GM21576 (cell line): ENCODE results near the gene EBLN1.
"Not testable (repeated sequence)": the region's sequence is repeated elsewhere in the genome, so short reads cannot be mapped to it uniquely, and the experiment has no call there.

Experiments used
- ATAC-seq: cut with Tn5 transposase; IDR thresholded peaks from one replicate; pipeline ENCODE4 v1.9.1; 2021; ENCODE audit warnings: mild to moderate bottlenecking, moderate library complexity; ENCODE audit not compliant: unreplicated experiment

EBLN1 gene

DNA sequence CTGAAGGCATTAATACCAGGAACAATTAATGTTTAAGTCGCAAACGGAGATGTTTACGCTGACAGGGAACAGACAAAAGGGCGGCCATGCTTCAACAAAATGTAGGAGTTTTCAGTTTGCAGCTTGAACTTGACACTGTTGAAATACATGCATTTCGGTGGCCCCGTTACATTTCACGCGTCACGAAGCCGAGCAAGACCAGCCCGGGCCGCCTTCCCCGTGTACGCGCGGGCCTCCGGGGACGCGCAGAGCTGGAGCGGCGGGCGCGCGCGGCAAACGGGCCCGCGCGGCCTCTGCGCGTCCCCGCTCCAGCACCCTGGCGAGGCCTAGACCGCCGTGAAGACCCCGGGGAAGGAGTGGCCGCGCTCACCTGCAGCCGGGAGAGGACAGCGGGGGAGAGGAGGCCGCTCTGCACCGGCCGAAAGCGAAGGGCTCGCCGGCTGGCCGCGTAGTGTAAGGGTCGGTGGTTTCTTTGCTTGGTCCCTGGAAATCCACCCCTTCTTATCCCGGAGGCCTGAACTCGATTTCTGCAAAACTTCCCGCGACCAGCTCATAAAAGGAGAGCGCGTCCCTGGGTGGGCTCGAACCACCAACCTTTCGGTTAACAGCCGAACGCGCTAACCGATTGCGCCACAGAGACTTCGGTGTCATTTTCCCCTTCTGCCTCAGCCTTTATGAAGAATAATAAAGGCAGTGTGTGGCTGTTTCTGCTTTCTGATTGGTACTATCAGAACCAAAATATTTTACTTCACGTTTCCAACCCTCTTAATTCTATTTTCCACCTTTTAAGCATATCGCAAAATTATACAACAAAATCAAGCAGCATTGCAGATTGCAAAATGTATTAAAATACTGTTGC is 11.4 kb upstream of the EBLN1 start:
- ATAC-seq: peak; percentile 75

DNA sequence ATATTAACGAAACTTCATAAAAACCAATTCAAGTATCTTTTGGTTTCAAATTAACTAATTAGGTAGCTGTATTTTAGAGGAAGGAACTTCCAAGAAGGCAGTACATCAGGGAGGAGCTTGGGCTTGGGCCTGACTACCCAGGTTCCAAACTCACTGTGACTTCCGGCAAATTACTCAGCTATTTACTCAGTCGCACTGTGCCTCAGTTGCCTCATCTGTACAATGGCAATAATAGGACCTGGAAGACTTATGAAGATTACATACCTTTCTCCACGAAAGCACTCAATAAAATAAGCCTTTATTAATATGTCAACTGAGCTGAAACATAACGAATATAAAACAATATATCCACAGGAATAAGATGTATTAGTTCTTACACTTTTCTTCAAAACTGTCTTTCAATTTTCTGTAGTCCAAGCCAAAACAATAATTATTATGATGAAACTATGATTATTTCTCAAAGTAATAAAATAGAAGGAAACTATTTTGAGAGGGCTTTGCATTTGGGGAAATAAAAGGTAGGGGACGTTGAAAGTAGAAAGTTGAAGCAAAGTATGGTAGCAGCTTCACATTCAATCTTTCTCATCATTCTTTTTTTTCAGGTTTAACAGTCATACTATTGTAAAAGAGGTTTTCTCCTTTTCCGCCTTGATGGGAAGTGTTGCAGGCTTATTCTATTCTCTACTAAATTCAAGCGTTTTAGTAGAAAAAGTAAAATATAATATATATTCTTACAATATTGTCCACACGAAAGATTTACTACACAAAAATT is 10.5 kb upstream of the EBLN1 start:
- ATAC-seq: no peak

DNA sequence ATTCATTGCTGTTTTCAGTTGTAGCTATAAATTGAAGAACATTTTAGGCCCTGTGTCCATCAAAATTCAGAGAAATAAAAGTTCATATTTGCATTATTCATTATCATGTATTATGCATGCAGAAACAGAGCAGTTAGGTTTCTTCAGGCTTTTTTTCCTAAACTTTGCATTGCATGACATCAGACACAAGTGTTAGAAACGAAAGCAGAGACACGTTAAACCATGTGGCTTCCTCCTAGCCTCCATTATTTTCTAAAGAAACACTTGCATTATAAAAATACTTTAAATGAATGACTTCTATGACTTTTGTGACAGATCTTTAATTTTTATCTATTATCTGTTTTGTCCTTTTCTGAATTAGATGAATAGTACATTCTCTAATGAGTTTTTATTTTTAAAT is 8.8 kb upstream of the EBLN1 start:
- no peak for ATAC-seq

DNA sequence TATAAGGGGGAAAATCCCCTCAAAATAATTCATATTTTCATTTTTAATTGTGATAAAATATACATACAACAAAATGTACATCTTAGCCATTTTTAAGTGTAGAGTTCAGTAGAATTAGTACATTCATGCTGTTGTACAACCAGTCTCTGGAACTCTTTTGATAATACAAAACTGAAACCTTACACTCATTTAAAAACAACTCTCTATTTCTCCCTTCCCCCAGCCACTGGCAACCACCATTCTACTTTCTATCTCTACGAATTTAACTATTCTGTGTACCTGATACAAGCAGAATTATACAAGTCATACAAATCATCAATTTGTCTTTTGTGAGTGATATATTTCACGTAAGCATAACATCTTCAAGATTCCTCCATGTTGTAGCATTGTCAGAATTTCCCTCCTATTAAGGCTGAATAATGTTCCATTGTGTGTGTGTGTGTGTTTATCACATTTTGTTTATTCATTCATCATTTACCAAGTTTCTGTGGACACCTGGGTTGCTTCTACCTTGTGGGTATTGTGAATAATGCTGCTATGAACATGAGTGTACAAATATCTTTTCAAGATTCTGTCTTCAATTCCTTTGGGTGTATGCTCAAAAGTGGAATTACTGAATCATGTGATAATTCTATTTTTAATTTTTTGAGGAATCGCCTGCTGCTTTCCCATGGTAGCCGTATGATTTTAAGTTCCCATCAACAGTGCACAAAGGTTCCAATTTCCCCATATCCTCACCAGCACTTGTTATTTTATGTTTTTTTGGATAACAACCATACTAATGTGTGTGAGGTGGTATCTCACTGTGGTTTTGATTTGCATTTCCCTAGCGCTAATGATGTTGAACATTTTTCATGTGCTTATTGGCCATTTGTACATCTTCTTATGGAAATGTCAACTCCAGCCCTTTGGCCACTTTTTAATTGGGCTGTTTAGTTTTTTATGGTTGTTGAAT is 4.7 kb upstream of the EBLN1 start:
- ATAC-seq: no peak

DNA sequence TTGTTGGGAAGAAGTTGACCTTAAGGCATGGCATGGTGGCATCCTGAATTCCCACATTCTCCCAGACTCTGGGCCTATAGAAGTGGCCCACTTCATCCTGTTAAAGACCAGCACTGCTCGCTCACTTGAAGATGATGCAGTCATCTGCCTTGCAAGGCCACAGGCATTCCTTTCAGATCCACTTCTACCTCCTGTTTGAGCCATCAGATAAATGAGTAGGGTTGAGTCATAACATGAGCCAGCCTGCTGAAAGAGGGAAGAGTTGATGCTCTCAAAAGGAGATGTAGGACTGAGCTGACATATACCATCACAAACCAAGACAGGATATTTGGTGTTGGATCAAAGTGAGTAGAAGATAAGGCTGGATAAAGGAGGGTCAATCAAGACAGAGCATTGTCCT is 1.5 kb upstream of the EBLN1 start:
- no peak for ATAC-seq

DNA sequence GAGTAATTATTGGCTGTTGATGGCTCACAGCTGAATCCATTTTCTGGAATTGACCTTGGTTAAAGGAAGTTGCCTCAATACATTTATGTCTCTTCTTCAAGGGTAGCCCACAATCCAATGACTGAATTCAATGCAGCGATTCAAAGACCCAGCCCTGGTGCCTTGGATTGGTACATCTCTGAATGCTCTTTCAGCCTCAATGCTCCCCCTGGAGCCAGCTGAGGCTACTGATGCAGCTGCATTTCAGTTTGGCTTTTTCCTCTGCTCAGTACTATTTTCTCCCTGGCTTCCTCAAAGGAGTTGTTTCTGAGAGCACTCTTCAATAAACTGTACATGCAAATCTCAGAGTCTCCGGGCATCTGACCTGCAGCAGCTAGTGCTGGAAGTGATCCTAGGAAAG is 633 bp upstream of the EBLN1 start:
- no peak for ATAC-seq

DNA sequence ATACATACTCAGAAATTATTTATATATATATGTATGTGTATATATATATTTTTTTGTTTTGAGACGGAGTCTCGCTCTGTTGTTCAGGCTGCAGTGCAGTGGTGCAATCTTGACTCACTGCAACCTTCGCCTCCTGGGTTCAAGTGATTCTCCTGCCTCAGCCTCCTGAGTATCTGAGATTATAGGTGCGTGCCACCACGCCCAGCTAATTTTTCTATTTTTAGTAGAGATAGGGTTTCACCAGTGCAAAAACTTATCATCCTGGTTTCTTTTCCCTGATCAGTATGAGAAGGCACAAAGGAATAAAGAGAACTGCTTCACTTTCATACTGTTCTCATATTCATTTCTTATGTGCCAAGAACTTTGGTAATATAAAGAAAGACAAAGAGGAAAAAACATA is 731 bp downstream of the EBLN1 start:
- not testable (repeated sequence) for ATAC-seq

DNA sequence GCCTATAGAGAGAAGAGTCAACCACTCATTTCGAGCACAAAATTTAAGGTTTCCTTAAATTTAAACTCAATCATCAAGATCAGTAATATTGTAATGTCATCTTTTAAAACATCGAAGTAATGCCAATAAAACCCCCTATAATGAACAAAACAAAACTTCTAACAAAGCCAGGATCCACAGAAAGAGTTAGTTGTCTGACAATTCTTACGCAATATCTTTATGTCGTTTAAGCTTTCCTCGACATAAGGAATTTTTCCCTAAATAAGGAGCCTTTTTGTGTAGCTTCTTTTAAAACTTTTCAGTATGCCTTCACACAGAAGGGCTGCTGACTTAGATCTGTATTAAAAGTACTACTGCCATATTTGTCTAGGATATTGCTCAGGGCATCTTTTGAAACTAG is 7.5 kb downstream of the EBLN1 start:
- ATAC-seq: no peak

DNA sequence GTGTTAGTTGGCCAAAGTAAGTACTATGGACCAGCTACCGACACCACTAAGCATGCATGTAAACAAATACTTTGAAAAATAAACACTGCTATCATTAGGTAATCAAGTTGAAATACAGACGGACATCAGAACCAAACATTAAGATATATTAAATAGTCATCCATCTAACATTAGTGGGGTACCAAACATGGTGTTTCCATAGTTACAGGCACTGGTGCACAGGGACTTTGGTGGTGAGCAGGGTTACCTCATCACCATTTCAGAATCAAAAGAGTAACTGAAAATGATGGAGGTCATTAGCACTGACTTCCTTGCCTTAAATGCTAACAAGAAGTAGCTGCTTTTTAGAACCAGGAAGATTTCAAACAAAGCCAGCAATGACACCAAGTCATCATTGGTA is 23.9 kb downstream of the EBLN1 start:
- ATAC-seq: no peak

DNA sequence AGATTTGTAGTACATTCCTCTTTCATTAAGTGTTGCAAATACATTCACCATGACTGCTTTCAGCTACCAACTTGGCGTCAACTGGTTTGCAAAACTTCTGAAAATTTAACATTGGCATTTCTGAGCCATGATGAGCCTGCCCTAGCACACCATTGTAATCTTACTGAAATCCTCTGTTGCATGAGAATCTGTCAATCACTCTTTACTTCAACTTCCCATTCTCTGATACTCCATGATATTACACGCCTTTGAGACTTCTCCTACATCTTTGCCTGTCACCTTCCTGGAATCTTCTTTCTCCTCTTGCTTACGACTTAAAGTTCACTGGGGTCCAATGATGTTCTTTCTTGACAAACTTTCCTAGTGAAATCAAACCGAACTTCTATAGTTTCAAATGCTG is 32.2 kb downstream of the EBLN1 start:
- ATAC-seq: no peak

DNA sequence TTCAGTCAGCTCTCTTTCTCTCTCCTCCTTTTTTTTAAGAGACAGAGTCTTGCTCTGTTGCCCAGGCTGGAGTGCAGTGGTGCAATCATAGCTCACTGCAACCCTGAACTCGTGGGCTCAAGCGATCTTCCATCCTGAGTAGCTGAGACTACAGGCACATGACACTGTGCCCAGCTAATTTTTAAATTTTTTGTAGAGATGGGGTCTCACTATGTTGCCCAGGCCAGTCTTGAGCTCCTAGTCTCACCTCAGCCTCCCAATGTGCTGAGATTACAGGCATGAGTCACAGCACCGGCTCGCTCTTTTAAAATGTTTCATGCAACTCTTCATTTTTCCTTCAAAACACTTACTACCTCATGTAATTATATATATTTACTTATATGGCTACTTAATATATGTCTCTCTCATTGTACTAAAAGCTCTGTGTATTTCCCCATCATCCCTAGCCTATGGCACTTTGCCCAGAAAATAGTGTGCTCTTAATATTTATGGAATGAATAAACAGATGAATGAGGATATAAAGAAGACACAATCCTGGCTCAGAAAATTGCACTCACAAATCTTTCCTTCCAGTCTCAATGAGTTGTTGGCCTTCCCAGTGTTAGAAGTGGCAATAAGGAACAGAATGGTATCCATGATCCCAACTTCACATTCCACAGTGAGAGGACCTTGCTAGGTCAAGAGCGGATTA is 33.9 kb downstream of the EBLN1 start:
- no peak for ATAC-seq

DNA sequence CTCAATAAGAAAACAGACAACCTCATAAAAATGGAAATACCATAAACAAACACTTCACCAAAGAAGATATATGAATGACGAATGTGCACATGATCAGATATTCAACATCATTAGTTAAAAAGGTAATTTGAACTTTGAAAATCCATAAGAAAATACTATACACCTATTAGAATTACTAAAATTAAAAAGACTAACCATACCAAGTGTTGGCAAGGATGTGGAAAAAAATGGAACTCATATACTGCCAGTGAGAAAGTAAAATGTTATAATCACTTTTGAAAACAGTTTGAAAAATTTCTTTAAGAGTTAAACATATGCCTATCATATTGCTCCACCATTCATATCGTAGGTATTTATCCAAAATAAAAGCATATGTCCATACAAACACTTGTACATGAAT is 37.1 kb downstream of the EBLN1 start:
- ATAC-seq: no peak

DNA sequence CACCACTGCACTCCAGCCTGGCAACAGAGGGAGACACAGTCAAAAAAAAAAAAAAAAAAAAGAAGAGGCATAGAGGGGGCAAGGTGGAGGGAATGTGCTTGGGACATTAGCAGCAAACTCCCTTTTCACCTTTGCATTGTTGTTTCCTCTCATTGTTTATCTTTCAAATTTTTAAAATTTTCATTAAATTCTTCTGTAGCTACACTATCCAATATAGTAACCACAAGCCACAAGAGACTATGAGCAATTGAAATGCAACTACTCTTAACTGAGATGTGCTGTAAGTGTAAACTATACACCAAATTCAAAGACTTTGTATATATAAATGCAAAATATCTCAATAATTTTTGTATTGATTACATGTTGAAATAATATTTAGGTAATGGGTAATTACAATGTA is 43.4 kb downstream of the EBLN1 start:
- no peak for ATAC-seq

DNA sequence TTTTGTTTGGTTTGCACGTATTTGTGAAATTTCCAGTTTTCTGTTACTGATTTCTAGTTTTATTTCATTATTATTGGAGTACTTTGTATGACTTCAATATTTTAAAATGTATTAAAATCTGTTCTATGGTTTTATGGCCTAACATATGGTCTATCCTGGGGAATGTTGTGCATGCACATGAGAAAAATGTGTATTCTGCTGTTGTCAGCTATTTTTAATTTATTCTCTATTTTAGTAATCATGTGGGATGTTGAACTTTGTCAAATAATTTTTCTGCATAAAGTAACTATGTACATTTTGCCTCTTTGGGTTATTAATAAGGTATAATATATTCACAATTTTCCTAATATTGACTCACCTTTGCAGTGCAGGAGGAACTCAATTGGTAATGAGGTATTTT is 46.7 kb downstream of the EBLN1 start:
- ATAC-seq: no peak

DNA sequence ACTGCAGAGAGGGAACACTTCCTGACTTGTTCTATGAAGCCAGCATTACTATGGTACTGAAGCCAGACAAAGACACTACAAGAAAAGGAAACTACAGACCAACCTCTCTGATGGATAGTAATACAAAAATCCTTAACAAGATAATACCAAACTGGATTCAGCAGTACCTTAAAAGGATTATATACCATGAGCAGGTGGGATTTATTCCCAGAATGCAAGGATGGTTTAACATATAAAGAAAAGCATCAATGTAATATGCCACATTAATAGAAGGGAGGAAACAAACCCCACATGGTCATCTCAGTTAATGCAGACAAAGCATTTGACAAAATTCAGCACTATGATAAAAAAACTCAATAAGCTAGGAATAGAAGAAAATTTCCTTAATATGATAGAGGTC is 47.2 kb downstream of the EBLN1 start:
- ATAC-seq: no peak

DNA sequence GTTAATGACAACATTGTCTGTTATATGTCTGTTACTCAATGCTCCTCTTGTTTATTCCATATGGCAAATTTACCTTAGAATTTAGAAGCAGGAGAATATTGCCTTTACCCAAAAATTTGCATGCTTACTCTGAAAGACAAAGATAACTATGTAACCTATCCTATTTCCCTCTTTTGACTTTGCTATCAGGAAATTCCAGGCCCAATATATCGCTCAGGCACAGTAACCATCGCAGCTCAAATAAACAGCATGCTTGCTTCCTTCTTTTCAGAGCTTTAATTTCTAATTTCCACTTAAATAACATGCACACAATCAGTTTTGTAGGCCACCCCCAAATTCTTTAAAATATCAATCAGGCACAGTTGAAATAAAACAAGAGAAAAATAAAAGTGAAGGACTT is 57.8 kb downstream of the EBLN1 start:
- no peak for ATAC-seq

DNA sequence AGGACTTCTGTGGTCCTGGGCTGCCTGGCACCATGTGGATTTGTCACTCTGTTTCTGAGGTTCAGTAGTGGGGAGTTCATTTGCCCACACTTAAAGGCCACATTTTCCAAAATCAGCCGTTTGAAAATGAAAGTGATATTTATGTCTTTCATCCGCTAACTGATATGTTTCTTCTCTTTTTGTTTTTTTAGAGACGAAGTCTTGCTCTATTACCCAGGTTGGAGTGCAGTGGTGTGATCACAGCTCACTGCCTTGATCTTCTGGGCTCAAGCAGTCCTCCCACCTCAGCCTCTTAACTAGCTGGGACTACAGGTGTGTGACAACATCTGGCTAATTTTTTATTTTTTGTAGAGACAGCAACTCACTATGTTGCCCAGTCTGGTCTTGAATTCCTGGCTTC is 58.6 kb downstream of the EBLN1 start:
- ATAC-seq: no peak
